K562 (cell line): ENCODE measurements around the gene SLC49A4. TPM values are rescaled to one million over a fixed set of nuclear protein-coding genes. Genes with fewer than 3 reads are reported as not detected.

Source experiments
- ATAC-seq: fragments of 200-7000 bp; cut with Tn5 transposase; 3 replicates; pipeline ENCODE4 v1.9.1; 2020; ENCODE audit warnings: moderate library complexity
- BruUV-seq: library from RNA; stranded (reverse); fragments of 400-500 nt; replicated peaks from 2 replicates; lab custom pipeline; 2021; lab: Mats Ljungman, UMichigan
- CTCF ChIA-PET: fragments of 300-600 bp; formaldehyde crosslinking; extraction: SDS; loops from one replicate; lab custom pipeline; 2021; ENCODE audit warnings: low intra/inter-chr PET ratio; lab: Yijun Ruan, JAX
- POLR2A ChIA-PET: fragments of 300-600, 350-650 bp; sonication (Branson Sonifier 250); formaldehyde crosslinking; extraction: SDS; loops from one replicate; lab custom pipeline; 2021; ENCODE audit warnings: antibody characterized with exemption, inconsistent platforms; lab: Yijun Ruan, JAX
- DNase-seq, 4 experiments: peaks; one replicate each; pipeline versions ENCODE4 v3.0.0 to v3.0.0-alpha.2; 2011 to 2018; ENCODE audit warnings: low spot score in 3 of 4, mixed read lengths in 3 of 4; ENCODE audit errors: extremely low read depth in 1 of 4
- FAIRE-seq: peaks from 2 replicates; lab custom pipeline; 2011; peaks lifted over from hg19 to GRCh38; lab: Jason Lieb, UNC
- H2AFZ ChIP-seq: 2 replicates; pipeline ENCODE4 v1.6.0; 2011; ENCODE audit warnings: low read depth, low read length, control low read depth, inconsistent platforms
- H3K27ac ChIP-seq: fragments of 200-600 bp; 3 replicates; pipeline ENCODE4 v1.8.0; 2011; ENCODE audit warnings: low read depth, mild to moderate bottlenecking, control low read depth, inconsistent platforms, low read length, moderate library complexity, mixed read lengths; ENCODE audit errors: extremely low read depth
- H3K27me3 ChIP-seq, 2 experiments: fragments of 300-600 bp in 1 of 2; 2 replicates in 1 of 2; 3 replicates in 1 of 2; pipeline versions ENCODE4 v1.6.0 to v1.8.0; 2011; ENCODE audit warnings: inconsistent platforms in 2 of 2, low read length in 2 of 2, mild to moderate bottlenecking in 1 of 2, mixed read lengths in 1 of 2, moderate library complexity in 1 of 2; ENCODE audit not compliant: control insufficient read depth in 2 of 2, insufficient read depth in 2 of 2
- H3K36me3 ChIP-seq: fragments of 300-600 bp; 3 replicates; pipeline ENCODE4 v1.8.0; 2011; ENCODE audit warnings: mild to moderate bottlenecking, low read length, inconsistent platforms; ENCODE audit not compliant: control insufficient read depth, insufficient read depth
- H3K4me1 ChIP-seq, 2 experiments: fragments of 200-600 bp in 1 of 2; replicated peaks in 1 of 2; 2 replicates in 1 of 2; 3 replicates in 1 of 2; pipeline versions ENCODE4 v1.5.1 to v1.8.0; 2011; ENCODE audit warnings: inconsistent platforms in 2 of 2, low read length in 2 of 2, mild to moderate bottlenecking in 1 of 2, mixed read lengths in 1 of 2, moderate library complexity in 1 of 2; ENCODE audit not compliant: control insufficient read depth in 2 of 2, insufficient read depth in 2 of 2
- H3K4me2 ChIP-seq: 2 replicates; pipeline ENCODE4 v1.6.1; 2011; ENCODE audit warnings: low read length, control low read depth, inconsistent platforms, mixed read lengths; ENCODE audit not compliant: insufficient read depth
- H3K4me3 ChIP-seq: fragments of 200-600 bp; sonication (generic), shearing (Covaris generic); 2 replicates; pipeline ENCODE4 v1.5.1; 2016; ENCODE audit warnings: control low read depth, inconsistent platforms
- H3K79me2 ChIP-seq: fragments of 200-600 bp; 3 replicates; pipeline ENCODE4 v1.8.0; 2011; ENCODE audit warnings: low read length, inconsistent platforms; ENCODE audit not compliant: control insufficient read depth, insufficient read depth
- H3K9ac ChIP-seq, 2 experiments: 2 replicates each; pipeline versions ENCODE4 v1.6.0 to v1.6.1; 2011; ENCODE audit warnings: low read depth in 2 of 2, low read length in 2 of 2, control low read depth in 1 of 2, inconsistent platforms in 1 of 2, mild to moderate bottlenecking in 1 of 2, mixed read lengths in 1 of 2; ENCODE audit not compliant: insufficient read depth in 1 of 2
- H3K9me1 ChIP-seq: one replicate; pipeline ENCODE4 v1.6.0; 2011; ENCODE audit warnings: inconsistent platforms, mild to moderate bottlenecking, low read length, moderate library complexity; ENCODE audit not compliant: control insufficient read depth, insufficient read depth
- H3K9me3 ChIP-seq: replicated peaks from 2 replicates; pipeline ENCODE4 v1.5.1; 2011; ENCODE audit warnings: low read depth, low read length, inconsistent platforms; ENCODE audit not compliant: control insufficient read depth, insufficient read depth
- H4K20me1 ChIP-seq: replicated peaks from 2 replicates; pipeline ENCODE4 v1.6.1; 2011; ENCODE audit warnings: low read length, inconsistent platforms, mixed read lengths; ENCODE audit not compliant: control insufficient read depth, insufficient read depth
- HDAC8 ChIP-seq: fragments of 450-650 bp; IDR thresholded peaks from 2 replicates; pipeline ENCODE4 v1.6.1; 2016; ENCODE audit warnings: mild to moderate bottlenecking, missing genetic modification characterization, moderate library complexity, missing compliant biosample characterization
- HNRNPLL ChIP-seq: fragments of 200-400 bp; formaldehyde crosslinking; IDR thresholded peaks from 2 replicates; pipeline ENCODE4 v1.6.1; 2017; ENCODE audit warnings: low read length, low read depth, mild to moderate bottlenecking; ENCODE audit not compliant: poor library complexity, severe bottlenecking
- WGBS: fragments of 100-300 bp; shearing (Covaris generic); methylation state at CpG from one replicate; pipeline ENCODE4 v1.1.6; 2016; ENCODE audit warnings: low coverage, mixed read lengths; ENCODE audit not compliant: insufficient coverage; ENCODE audit errors: missing lambda C conversion rate; 5-methylcytosine and 5-hydroxymethylcytosine counted together
- in situ Hi-C: fragments of 300-500 bp; cut with MboI; formaldehyde crosslinking; loops from 4 replicates; pipeline ENCODE4 v1.15.0; 2018; ENCODE audit warnings: inconsistent platforms, mixed read lengths
- intact Hi-C: fragments of 100-400 bp; cut with micrococcal nuclease; formaldehyde crosslinking; loops from 2 replicates; pipeline ENCODE4 v1.14.2; 2022
- polyA plus RNA-seq, 8 experiments: library from polyadenylated mRNA; depleted of rRNA in 4 of 8; stranded (reverse) in 5 of 8; unstranded in 3 of 8; fragments of >200 nt; fragmentation: Nextera tagmentation in 2 of 8; fragmentation: Illumina TruSeq in 1 of 8; extraction: Ambion mirVana in 2 of 8; extraction: Trizol in 1 of 8; gene quantifications; 2 replicates each; pipeline versions ENCODE4 v1.2.1 to v1.2.3, GENCODE V29; 2011 to 2014; ENCODE audit warnings: inconsistent platforms in 1 of 8, missing spikeins in 1 of 8
- total RNA-seq, 7 experiments: library from RNA; depleted of rRNA in 6 of 7; stranded (reverse); fragments of >200 nt in 6 of 7; fragmentation: Illumina TruSeq in 2 of 7; extraction: Trizol in 2 of 7; gene quantifications; 2 replicates each; pipeline versions ENCODE4 v1.2.1 to v1.2.3, GENCODE V29; 2011 to 2021; ENCODE audit warnings: low replicate concordance in 1 of 7
- TF ChIP-seq, protein P1 (sequence below): fragments of 250-450 bp; sonication (Bioruptor Pico); IDR thresholded peaks from 2 replicates; pipeline ENCODE4 v1.5.0; 2021; ENCODE audit warnings: mild to moderate bottlenecking, borderline replicate concordance
- TF ChIP-seq, protein P2 (sequence below): fragments of 450-650 bp; IDR thresholded peaks from 2 replicates; pipeline ENCODE4 v1.6.1; 2016
- TF ChIP-seq, protein P3 (sequence below): fragments of 450-650 bp; IDR thresholded peaks from 2 replicates; pipeline ENCODE4 v1.6.1; 2017; ENCODE audit warnings: mild to moderate bottlenecking, moderate library complexity

The SLC49A4 gene
- total and polyA plus RNA-seq, 9 of the 15 experiments (the other 6 are each of a cell fraction or from before 2014, with no cell fraction given), result 0.15 to 1.3 (median 0.83) TPM

GRCh38 chr3:122766430-122766829 lies 28.4 kb upstream of the SLC49A4 start:
- ATAC-seq (no peak), FAIRE-seq (no peak), DNase-seq (no peak)
- no peak overlapping the region for H3K27ac ChIP-seq
- H3K9me3 ChIP-seq, result no peaks in the 10 kb centered on the region
- no peak overlapping the region for H3K4me3 ChIP-seq
- H3K27me3 ChIP-seq, result no peaks in the 10 kb centered on the region
- H3K9ac ChIP-seq, result no peak overlapping the region
- no peaks in the 10 kb centered on the region for H3K4me1 ChIP-seq
- no peak overlapping the region for H2AFZ ChIP-seq
- no peaks in the 10 kb centered on the region for H3K79me2 ChIP-seq
- BruUV-seq, result no TSS peak
- POLR2A ChIA-PET, result no interaction called here
- CTCF ChIA-PET, result no interaction called here
- intact Hi-C loops (no loop called here), in situ Hi-C loops (no loop called here)
- no peak for TF ChIP-seq HDAC8
- TF ChIP-seq, protein P1, sequence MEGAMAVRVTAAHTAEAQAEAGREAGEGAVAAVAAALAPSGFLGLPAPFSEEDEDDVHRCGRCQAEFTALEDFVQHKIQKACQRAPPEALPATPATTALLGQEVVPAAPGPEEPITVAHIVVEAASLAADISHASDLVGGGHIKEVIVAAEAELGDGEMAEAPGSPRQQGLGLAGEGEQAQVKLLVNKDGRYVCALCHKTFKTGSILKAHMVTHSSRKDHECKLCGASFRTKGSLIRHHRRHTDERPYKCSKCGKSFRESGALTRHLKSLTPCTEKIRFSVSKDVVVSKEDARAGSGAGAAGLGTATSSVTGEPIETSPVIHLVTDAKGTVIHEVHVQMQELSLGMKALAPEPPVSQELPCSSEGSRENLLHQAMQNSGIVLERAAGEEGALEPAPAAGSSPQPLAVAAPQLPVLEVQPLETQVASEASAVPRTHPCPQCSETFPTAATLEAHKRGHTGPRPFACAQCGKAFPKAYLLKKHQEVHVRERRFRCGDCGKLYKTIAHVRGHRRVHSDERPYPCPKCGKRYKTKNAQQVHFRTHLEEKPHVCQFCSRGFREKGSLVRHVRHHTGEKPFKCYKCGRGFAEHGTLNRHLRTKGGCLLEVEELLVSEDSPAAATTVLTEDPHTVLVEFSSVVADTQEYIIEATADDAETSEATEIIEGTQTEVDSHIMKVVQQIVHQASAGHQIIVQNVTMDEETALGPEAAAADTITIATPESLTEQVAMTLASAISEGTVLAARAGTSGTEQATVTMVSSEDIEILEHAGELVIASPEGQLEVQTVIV (CRISPR knock-in tag), result no peak
- TF ChIP-seq, protein P2, sequence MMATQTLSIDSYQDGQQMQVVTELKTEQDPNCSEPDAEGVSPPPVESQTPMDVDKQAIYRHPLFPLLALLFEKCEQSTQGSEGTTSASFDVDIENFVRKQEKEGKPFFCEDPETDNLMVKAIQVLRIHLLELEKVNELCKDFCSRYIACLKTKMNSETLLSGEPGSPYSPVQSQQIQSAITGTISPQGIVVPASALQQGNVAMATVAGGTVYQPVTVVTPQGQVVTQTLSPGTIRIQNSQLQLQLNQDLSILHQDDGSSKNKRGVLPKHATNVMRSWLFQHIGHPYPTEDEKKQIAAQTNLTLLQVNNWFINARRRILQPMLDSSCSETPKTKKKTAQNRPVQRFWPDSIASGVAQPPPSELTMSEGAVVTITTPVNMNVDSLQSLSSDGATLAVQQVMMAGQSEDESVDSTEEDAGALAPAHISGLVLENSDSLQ, result no peak
- TF ChIP-seq HNRNPLL, result no peak
- TF ChIP-seq, protein P3, sequence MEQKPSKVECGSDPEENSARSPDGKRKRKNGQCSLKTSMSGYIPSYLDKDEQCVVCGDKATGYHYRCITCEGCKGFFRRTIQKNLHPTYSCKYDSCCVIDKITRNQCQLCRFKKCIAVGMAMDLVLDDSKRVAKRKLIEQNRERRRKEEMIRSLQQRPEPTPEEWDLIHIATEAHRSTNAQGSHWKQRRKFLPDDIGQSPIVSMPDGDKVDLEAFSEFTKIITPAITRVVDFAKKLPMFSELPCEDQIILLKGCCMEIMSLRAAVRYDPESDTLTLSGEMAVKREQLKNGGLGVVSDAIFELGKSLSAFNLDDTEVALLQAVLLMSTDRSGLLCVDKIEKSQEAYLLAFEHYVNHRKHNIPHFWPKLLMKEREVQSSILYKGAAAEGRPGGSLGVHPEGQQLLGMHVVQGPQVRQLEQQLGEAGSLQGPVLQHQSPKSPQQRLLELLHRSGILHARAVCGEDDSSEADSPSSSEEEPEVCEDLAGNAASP, result no peak
- WGBS, result 89% methylated on average over 3 of the region's 3 CpGs
- H3K9me1 ChIP-seq, result no peaks in the 10 kb centered on the region
- H3K36me3 ChIP-seq, result no peaks in the 10 kb centered on the region
- no peak overlapping the region for H3K4me2 ChIP-seq
- H4K20me1 ChIP-seq, result no peaks in the 10 kb centered on the region
